ENCODE measurements around the gene BRD3OS. TPM values are rescaled to one million over a fixed set of nuclear protein-coding genes. Genes with fewer than 3 reads are reported as not detected.

BRD3OS gene
- total and polyA plus RNA-seq, 2 of the 13 experiments (the other 11 are each of a cell fraction or from before 2014, with no cell fraction given), result 4.9 to 5.7 TPM

DNA sequence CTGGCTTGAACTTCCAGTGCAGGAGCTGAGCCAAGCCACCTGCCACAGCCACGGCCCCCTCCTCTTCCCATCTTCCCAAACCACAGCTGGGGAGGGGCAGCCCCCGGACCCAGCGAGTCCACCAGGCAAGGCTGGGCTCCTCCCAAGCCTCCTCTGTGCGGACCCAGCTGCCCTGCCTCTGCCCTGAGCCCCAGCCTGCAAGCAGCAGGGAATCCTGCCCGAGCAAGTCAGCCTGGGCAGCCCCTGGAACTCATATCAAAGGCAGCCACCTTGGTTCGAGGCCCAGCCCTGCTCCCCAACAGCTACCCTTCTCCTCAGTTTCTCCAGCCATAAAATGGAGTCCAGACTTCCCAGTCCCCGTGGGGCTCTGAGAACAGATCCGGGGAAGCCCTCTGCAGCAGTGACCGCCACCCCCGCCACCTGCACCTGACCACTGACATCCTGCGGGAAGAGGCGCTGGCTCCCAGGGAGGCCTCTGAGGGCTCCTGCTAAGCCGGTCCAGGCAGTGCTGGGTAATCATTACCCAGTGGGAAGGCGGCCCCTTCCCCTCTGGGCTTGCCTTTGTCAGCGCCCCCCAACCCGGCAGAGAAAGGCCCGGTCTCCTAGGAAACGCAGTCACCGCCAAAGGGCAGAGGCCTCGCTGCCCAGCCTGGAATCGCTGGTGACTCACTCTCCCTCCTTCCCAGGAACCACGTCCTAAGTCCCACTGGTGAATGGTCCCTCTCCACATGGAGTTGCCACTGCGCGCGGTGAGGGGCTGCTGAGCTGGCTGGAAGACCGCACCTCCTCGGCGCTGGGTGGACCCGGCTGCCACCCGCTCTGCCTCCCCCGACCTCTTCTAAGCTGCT, 34.7 kb upstream of the BRD3OS start (continued):
- no peak for TF ChIP-seq ZNF768 (CRISPR knock-in tag; IDR thresholded peaks at IDR 0.05)
- TF ChIP-seq ZNF264 (CRISPR knock-in tag; IDR thresholded peaks at IDR 0.05), result no peak
- no peak for TF ChIP-seq ZNF343 (CRISPR knock-in tag; IDR thresholded peaks at IDR 0.05)
- TF ChIP-seq XRCC5 (optimal IDR thresholded peaks at IDR 0.05; ENCODE audit: low read length), result no peak
- no peak for TF ChIP-seq SALL2 (CRISPR knock-in tag; IDR thresholded peaks at IDR 0.05)
- TF ChIP-seq, protein P1, sequence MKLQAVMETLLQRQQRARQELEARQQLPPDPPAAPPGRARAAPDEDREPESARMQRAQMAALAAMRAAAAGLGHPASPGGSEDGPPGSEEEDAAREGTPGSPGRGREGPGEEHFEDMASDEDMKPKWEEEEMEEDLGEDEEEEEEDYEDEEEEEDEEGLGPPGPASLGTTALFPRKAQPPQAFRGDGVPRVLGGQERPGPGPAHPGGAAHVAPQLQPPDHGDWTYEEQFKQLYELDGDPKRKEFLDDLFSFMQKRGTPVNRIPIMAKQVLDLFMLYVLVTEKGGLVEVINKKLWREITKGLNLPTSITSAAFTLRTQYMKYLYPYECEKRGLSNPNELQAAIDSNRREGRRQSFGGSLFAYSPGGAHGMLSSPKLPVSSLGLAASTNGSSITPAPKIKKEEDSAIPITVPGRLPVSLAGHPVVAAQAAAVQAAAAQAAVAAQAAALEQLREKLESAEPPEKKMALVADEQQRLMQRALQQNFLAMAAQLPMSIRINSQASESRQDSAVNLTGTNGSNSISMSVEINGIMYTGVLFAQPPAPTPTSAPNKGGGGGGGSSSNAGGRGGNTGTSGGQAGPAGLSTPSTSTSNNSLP (IDR thresholded peaks at IDR 0.05; ENCODE audit: low read depth, low read length), result no peak
- peak; percentile 69 for TF ChIP-seq ZBTB7B (CRISPR knock-in tag; IDR thresholded peaks at IDR 0.05)
- peak; percentile 73 for TF ChIP-seq ZFY (CRISPR knock-in tag; IDR thresholded peaks at IDR 0.05)
- no peak for TF ChIP-seq SP1 (IDR thresholded peaks at IDR 0.05)
- no peak for TF ChIP-seq SP1 (CRISPR knock-in tag; IDR thresholded peaks at IDR 0.05)
- TF ChIP-seq PLRG1 (conservative IDR thresholded peaks at IDR 0.05), result no peak
- 0 out of 2 replicates have a peak, but pooled peaks have one; percentile 48 for TF ChIP-seq DR1 (CRISPR knock-in tag; IDR thresholded peaks at IDR 0.05)
- no peak for TF ChIP-seq ZNF446 (CRISPR knock-in tag; IDR thresholded peaks at IDR 0.05)
- TF ChIP-seq TCF7L2 (IDR thresholded peaks at IDR 0.05; ENCODE audit: low read depth, low read length), result no peak
- TF ChIP-seq ZNF709 (CRISPR knock-in tag; IDR thresholded peaks at IDR 0.05), result peak; percentile 48; the same call in 1 of the 2 replicates
- no peak for TF ChIP-seq SAFB2 (CRISPR knock-in tag; IDR thresholded peaks at IDR 0.05; ENCODE audit: borderline replicate concordance, low read depth)
- TF ChIP-seq, protein P2, sequence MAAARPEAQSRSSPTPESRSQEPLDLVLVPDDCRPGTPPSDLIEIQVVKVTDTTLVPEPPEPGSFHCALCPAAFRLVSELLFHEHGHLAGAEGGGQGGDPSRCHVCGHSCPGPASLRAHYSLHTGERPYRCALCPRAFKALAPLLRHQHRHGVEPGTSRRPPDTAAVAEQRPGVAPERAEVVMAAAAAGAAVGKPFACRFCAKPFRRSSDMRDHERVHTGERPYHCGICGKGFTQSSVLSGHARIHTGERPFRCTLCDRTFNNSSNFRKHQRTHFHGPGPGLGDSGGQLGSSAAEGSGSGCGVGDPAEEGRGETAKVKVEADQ (CRISPR knock-in tag; IDR thresholded peaks at IDR 0.05; ENCODE audit: borderline replicate concordance), result no peak
- no peak for TF ChIP-seq NFATC3 (CRISPR knock-in tag; IDR thresholded peaks at IDR 0.05)
- no peak for TF ChIP-seq TBX3 (IDR thresholded peaks at IDR 0.05; ENCODE audit: borderline replicate concordance)
- no peak for TF ChIP-seq WIZ (CRISPR knock-in tag; IDR thresholded peaks at IDR 0.05)
- TF ChIP-seq HES4 (CRISPR knock-in tag; IDR thresholded peaks at IDR 0.05; ENCODE audit: borderline replicate concordance), result no peak
- TF ChIP-seq THYN1 (CRISPR knock-in tag; IDR thresholded peaks at IDR 0.05; ENCODE audit: borderline replicate concordance, low read depth), result no peak
- TF ChIP-seq ZNF564 (CRISPR knock-in tag; IDR thresholded peaks at IDR 0.05), result no peak
- TF ChIP-seq ELF4 (CRISPR knock-in tag; IDR thresholded peaks at IDR 0.05; ENCODE audit: borderline replicate concordance), result peak; percentile 41; the same call in 1 of the 2 replicates
- peak; percentile 66 for TF ChIP-seq TEAD3 (CRISPR knock-in tag; optimal IDR thresholded peaks at IDR 0.05; ENCODE audit: borderline replicate concordance)
- TF ChIP-seq MLLT10 (CRISPR knock-in tag; IDR thresholded peaks at IDR 0.05), result no peak
- TF ChIP-seq UBTF (CRISPR knock-in tag; IDR thresholded peaks at IDR 0.05), result peak; percentile 78
- no peak; the same call in 1 of the 2 replicates for TF ChIP-seq ZC3H13 (CRISPR knock-in tag; IDR thresholded peaks at IDR 0.05)
